IPS-18a (cell line): ENCODE measurements around the gene LGR6.
"Not testable (repeated sequence)": the region's sequence is repeated elsewhere in the genome, so short reads cannot be mapped to it uniquely, and the experiment has no call there.

Experiments used
- H3K27ac ChIP-seq: one replicate; pipeline ENCODE4 v1.5.1; 2013; ENCODE audit warnings: low read length
- H3K27me3 ChIP-seq: one replicate; pipeline ENCODE4 v1.6.1; 2013; ENCODE audit warnings: mild to moderate bottlenecking, low read length; ENCODE audit not compliant: control insufficient read depth, insufficient read depth
- H3K36me3 ChIP-seq: one replicate; pipeline ENCODE4 v1.6.1; 2013; ENCODE audit warnings: low read depth, low read length; ENCODE audit not compliant: control insufficient read depth
- H3K4me1 ChIP-seq: one replicate; pipeline ENCODE4 v1.6.1; 2013; ENCODE audit warnings: low read depth, low read length; ENCODE audit not compliant: control insufficient read depth
- H3K4me3 ChIP-seq: one replicate; pipeline ENCODE4 v1.5.1; 2013; ENCODE audit warnings: low read length
- H3K9ac ChIP-seq: one replicate; pipeline ENCODE4 v1.6.1; 2013; ENCODE audit warnings: mild to moderate bottlenecking, low read length, moderate library complexity
- H3K9me3 ChIP-seq: one replicate; pipeline ENCODE4 v1.6.1; 2013; ENCODE audit warnings: low read depth, low read length; ENCODE audit not compliant: control insufficient read depth

The LGR6 gene

DNA sequence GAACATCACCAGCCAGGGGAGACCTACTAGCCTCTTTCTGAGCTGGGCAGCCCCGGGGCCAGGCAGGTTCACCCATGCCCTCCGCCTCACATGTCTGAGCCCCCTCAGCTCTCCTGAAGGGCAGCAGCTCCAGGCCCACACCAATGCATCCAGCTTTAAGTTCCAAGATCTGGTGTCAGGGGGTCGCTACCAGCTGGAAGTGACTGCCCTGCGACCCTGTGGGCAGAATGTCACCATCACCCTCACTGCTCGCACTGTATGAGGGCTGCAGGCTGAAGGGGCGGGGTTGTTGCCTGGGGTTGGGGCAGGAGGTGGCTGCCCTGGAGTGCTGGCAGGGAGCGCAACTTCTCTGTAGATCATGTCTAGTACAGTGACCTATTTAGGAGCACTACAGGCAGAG lies 24.7 kb upstream of the LGR6 start:
- H3K27me3 ChIP-seq: no peaks in the 10 kb centered on the region
- no peak overlapping the region for H3K4me3 ChIP-seq
- H3K4me1 ChIP-seq: peaks cover 3% of the 10 kb centered on the region
- no peak overlapping the region for H3K9ac ChIP-seq
- no peaks in the 10 kb centered on the region for H3K9me3 ChIP-seq
- no peak overlapping the region for H3K27ac ChIP-seq
- no peaks in the 10 kb centered on the region for H3K36me3 ChIP-seq

DNA sequence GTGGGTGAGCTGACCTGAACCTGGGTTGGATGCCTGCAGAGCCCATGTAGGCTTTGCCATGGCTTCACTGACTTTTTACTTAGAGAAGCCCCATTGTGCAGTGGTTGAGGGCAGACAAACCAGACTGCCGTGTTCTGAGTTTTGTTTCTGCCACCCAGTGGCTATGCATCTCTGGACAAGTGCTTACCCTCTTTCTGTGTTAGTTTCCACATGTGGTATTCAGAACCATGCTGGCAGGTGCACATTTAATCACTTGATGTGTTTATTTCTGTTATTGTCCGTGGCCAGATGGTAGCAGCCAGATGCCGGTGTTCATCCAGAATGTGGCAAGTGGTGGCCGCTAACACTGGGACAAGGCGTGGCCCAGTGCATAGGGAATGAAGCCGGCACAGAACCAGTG lies 22.9 kb upstream of the LGR6 start:
- no peaks in the 10 kb centered on the region for H3K9me3 ChIP-seq
- H3K4me1 ChIP-seq: peaks cover 3% of the 10 kb centered on the region
- no peak overlapping the region for H3K27ac ChIP-seq
- no peak overlapping the region for H3K9ac ChIP-seq
- no peaks in the 10 kb centered on the region for H3K27me3 ChIP-seq
- no peaks in the 10 kb centered on the region for H3K36me3 ChIP-seq
- no peak overlapping the region for H3K4me3 ChIP-seq

DNA sequence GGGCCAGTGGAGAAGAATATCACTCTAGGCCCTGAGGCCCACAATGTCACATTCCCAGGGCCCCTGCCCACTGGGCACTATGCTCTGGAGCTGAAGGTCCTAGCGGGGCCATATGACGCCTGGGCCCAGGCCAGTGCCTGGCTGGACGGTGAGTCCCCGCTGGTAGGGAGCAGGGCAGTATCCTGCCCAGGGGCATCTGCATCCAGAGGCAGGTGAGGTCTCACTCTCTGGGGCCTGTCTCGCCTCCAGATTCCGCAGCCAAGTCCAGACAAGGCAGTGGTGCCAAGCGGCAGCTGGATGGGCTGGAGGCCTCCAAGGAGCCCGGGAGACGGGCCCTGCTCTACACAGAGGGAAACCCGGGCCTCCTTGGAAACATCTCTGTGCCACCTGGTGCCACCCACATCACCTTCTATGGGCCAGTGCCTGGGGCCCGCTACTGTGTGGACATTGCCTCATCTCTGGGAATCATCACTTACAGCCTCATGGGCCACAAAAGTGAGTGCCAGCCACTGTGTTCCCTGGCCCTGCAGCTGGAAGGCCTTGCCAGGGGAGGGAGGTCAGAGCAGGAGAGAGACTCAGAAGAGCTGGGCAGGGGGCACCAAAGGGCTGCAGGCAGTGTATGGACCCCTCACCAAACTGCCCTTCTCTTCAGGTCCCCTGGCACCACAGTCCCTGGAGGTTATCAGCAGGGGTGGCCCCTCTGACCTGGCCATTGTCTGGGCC lies 22.1 kb upstream of the LGR6 start:
- Histone ChIP-seq H3K9ac (no peak overlapping the region), H3K4me3 (no peak overlapping the region), H3K4me1 (no peaks in the 10 kb centered on the region), H3K36me3 (no peaks in the 10 kb centered on the region), H3K9me3 (no peaks in the 10 kb centered on the region), H3K27ac (no peak overlapping the region), H3K27me3 (no peaks in the 10 kb centered on the region)

DNA sequence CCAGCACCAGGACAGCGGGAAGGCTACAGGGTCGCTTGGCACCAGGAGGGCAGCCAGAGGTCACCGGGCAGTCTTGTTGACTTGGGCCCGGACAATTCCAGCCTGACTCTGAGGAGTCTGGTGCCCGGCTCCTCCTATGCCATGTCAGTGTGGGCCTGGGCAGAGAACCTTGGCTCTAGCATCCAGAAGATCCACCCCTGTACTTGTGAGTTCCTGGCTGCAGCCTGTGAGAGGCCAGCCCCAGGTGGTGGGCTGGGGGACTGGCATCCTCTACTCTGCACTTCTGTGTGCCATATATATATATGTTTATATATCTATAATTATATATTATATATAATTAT lies 21.6 kb upstream of the LGR6 start:
- Histone ChIP-seq H3K4me3 (no peak overlapping the region), H3K9ac (no peak overlapping the region), H3K27ac (no peak overlapping the region), H3K9me3 (no peaks in the 10 kb centered on the region), H3K36me3 (no peaks in the 10 kb centered on the region), H3K4me1 (no peaks in the 10 kb centered on the region), H3K27me3 (no peaks in the 10 kb centered on the region)

DNA sequence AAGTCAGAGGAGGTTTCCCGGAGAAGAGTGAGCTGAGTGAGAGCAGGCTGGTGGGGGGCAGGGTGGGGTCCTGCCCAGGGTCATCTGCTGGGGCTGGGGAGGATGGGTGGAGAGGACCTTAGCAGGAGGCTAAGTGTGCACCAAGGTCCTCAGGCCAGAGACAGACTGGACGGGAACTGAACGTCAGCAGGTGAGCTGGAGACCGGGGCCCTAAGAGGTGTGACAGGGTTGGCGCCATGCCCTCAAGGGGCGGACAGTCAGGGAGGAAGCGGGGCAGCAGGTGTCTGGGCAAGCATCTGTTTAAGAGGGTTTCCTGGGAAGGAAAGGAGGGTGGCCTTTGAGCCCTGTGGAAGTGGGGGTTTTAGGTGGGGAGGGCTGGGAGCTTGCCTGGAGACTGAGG lies 19.6 kb upstream of the LGR6 start:
- Histone ChIP-seq H3K36me3 (no peaks in the 10 kb centered on the region), H3K27ac (no peak overlapping the region), H3K27me3 (no peaks in the 10 kb centered on the region), H3K4me3 (no peak overlapping the region), H3K9ac (no peak overlapping the region), H3K4me1 (no peaks in the 10 kb centered on the region), H3K9me3 (no peaks in the 10 kb centered on the region)

DNA sequence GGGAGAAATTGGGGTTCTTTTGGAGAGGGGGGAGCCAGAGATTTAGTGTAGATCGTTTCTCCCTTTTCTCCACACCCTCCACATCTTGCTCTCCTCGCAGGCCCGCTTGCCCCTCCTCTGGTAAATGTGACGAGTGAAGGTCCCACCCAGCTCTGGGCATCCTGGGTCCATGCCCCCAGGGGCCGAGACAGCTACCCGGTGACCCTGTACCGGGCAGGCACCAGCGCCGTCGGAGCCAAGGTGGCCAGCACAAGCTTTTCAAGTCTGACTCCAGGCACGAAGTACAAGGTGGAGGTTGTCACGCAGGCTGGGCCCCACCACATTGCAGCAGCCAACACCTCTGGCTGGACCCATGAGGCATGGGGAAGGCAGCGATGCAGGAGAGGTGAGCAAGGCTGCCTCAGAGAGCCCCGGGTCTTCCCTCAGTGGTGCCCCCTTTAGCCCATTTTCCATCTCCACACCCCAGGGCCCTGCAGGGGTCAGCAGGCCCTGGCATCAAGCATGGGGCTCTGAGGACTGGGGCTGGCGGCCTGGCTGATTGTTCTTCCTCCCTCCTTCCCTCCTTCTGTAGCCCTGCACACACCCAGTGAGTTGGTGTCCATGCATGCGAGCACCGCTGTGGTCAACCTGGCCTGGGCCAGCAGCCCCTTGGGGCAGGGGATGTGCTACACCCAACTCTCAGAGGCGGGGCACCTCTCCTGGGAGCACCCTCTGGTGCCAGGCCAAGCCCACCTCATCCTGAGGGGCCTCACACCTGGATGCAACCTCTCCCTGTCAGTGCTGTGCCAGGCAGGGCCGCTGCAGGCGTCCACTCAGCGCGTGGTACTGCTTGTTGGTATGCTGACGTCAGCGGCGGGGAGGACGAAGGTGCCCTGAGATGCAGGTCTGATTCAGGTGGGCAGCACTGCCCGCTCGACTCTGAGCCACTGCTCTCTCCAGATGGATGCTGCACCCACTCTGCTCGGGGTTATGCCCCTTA lies 16.4 kb upstream of the LGR6 start:
- H3K36me3 ChIP-seq: no peaks in the 10 kb centered on the region
- H3K9ac ChIP-seq: no peak overlapping the region
- no peak overlapping the region for H3K4me3 ChIP-seq
- no peaks in the 10 kb centered on the region for H3K9me3 ChIP-seq
- no peak overlapping the region for H3K27ac ChIP-seq
- H3K4me1 ChIP-seq: no peaks in the 10 kb centered on the region
- H3K27me3 ChIP-seq: no peaks in the 10 kb centered on the region

DNA sequence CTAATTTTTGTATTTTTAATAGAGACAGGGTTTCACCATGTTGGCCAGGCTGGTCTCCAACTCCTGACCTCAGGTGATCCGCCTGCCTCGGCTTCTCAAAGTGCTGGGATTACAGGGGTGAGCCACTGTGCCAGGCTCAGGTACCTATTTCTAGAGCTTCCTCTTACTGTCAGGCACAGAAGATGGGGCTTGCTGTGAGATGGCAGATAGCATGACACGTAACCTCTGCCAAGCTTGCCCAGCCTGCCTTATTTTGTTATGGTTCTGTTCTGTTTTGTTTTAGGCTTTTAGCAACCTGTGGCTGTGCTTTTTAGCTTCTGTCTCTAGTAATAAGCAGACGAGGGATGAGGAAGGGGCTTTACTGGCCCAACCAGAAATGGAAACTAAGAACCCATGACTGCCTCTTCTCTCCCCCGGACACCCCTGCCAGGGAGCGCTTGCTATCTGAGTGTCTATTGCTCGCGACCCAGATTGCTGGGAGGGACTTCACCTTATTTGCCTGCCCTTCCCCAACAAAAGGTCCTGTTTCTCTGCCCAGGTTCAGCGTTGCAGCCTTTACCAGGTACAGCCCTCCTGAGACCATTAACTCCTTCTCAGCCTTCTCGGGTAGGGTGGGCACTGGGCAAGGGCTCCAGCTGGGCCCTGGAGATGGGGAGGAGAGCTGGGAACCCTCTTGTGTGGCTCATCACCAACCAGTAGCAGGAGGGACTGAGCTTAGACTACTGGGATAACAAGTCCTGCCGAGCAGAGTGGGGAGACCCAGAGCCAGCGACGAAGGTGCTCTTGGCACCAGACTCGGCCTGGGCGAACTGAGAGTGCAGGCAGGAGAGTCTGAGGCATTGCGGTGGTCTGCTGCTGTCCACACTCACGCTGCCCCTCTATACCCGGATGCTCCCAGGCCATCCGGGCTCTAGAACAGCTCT lies 13.5 kb upstream of the LGR6 start:
- Histone ChIP-seq H3K27me3 (no peaks in the 10 kb centered on the region), H3K9ac (no peak overlapping the region), H3K27ac (no peak overlapping the region), H3K4me3 (no peak overlapping the region), H3K36me3 (no peaks in the 10 kb centered on the region), H3K4me1 (no peaks in the 10 kb centered on the region), H3K9me3 (no peaks in the 10 kb centered on the region)

DNA sequence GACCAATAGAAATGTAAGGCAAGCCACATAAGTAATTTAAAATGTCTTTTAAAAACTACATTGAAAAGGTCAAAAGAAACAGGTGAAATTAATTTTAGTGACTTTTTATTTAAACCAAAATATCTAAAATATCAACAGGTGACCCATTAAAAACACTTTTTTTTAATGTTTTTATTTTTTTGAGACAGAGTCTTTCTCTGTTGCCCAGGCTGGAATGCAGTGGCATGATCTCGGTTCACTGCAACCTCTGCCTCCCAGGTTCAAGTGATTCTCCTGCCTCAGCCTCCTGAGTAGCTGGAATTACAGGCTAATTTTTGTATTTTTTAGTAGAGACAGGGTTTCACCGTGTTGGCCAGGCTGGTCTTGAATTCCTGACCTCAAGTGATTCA lies 12.9 kb upstream of the LGR6 start:
- not testable (repeated sequence) for H3K27me3 ChIP-seq

DNA sequence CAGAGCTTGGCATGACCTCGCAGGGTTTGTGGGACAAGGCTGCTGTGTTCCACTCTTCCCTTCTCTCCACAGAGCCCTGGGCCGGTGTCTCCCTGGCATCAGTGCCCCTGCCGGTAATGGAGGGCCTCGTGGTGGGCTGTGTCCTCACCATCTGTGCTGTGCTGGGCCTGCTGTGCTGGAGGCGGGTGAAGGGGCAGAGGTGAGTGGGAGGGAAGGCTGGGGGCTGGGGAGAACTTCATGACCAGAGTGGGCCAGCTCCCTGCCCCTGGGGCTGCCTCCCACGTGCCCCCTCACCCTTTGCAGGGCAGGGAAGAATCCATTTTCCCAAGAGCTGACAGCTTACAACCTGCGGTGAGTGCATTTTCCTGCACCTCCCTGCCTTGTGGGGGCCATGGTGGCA lies 12.0 kb upstream of the LGR6 start:
- no peaks in the 10 kb centered on the region for H3K27me3 ChIP-seq
- H3K4me3 ChIP-seq: no peak overlapping the region
- no peak overlapping the region for H3K9ac ChIP-seq
- no peaks in the 10 kb centered on the region for H3K9me3 ChIP-seq
- H3K36me3 ChIP-seq: no peaks in the 10 kb centered on the region
- H3K27ac ChIP-seq: no peak overlapping the region
- H3K4me1 ChIP-seq: no peaks in the 10 kb centered on the region

More for the DNA sequence above, 12.9 kb upstream of the LGR6 start:
- not testable (repeated sequence) for H3K4me3 ChIP-seq, H3K27ac ChIP-seq, H3K4me1 ChIP-seq, H3K36me3 ChIP-seq, H3K9me3 ChIP-seq, H3K9ac ChIP-seq

DNA sequence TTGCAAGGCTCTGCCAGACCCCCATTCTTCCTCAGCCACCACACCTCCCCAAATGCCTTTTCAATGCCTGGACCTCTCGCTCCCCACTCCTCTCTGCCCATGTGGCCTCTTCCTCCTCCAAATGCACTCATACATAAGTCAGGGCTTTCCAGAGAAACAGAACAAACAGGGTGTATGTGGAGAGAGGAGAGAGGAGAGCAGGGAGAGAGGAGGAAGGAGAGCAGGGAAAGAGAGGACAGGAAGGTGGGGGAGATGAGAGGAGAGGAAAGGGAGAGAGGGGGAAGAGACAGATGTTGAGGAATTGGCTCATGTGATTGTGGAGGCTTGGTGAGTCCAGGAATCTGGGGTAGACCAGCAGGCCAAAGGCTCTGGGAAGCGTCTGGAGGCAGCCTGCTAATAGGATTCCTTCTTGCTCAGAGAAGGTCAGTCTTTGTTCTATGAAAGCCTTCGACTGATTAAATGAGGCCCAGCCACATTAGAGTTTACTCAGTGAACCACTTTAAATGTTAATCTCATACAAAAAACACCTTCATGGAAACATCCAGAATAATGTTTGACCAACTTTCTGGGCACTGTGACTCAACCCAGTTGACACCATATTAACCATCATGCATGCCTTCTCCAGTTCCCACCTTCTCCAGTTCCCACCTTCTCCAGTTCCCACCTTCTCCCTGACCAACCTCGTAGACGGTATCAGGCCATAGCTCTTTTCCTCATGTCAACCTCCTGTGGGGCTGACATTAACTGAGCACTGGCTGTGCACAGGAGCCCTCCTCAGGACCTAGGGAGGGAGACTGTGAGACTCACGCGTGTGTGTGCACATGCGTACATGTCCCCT lies 11.3 kb upstream of the LGR6 start:
- no peak overlapping the region for H3K4me3 ChIP-seq

More for the DNA sequence above, 11.3 kb upstream of the LGR6 start:
- Histone ChIP-seq H3K36me3 (no peaks in the 10 kb centered on the region), H3K27ac (no peak overlapping the region), H3K27me3 (no peaks in the 10 kb centered on the region), H3K4me1 (no peaks in the 10 kb centered on the region), H3K9ac (no peak overlapping the region), H3K9me3 (no peaks in the 10 kb centered on the region)
